ENCODE measurements around the gene RNF38. TPM values are rescaled to one million over a fixed set of nuclear protein-coding genes. Genes with fewer than 3 reads are reported as not detected.

The RNF38 gene
- total RNA-seq, 1 donor from 2014 or later, result 39.6 TPM

DNA sequence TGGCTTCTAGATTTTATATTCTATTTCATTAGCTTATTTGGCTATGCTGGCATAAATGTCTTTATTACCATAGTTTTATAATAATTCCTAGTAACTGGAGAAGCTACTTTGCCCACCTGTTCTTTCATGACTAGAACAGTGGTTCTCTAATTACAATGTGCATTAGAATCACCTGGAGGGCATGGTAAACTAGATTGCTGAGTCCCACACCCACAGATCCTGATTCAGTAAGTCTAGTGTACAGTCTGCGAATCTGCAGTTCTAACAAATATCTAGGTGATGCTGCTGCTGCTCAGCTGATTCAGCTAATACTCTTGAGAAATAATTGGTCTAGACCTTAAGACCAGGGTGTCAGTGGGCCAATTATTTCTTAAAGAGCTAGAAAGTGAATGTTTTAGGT, 35.5 kb downstream of the RNF38 start:
- H3K9me3 ChIP-seq (ENCODE audit: insufficient read depth, low read depth, low read length), result no peaks in the 10 kb centered on the region
- DNase-seq (ENCODE audit: low read depth) (no peak), FAIRE-seq (no peak)
- H3K27ac ChIP-seq (ENCODE audit: low read depth, low read length), result no peak overlapping the region
- Mint-ChIP-seq H3K9me3 (ENCODE audit: unreplicated experiment) (no peaks in the 10 kb centered on the region), H3K27me3 (ENCODE audit: low read depth, unreplicated experiment) (no peaks in the 10 kb centered on the region), H3K36me3 (ENCODE audit: low read depth, unreplicated experiment) (peaks cover 4% of the 10 kb centered on the region), H3K4me1 (ENCODE audit: low read depth, unreplicated experiment) (no peaks in the 10 kb centered on the region), H3K27ac (ENCODE audit: unreplicated experiment) (no peak overlapping the region), H3K4me3 (ENCODE audit: unreplicated experiment) (no peak overlapping the region)
- H3K4me2 ChIP-seq (ENCODE audit: low read length), result no peak overlapping the region
- H3K79me2 ChIP-seq (ENCODE audit: insufficient read depth, low read length), result peaks cover 6% of the 10 kb centered on the region
- peaks cover 19% of the 10 kb centered on the region for H3K36me3 ChIP-seq (ENCODE audit: insufficient read depth, low read length)
- H2AFZ ChIP-seq (ENCODE audit: low read depth, low read length), result no peak overlapping the region
- no peaks in the 10 kb centered on the region for H3K27me3 ChIP-seq (ENCODE audit: insufficient read depth, low read length)
- no peak overlapping the region for H3K4me3 ChIP-seq (ENCODE audit: insufficient read depth, low read depth, low read length)
- no peaks in the 10 kb centered on the region for H4K20me1 ChIP-seq (ENCODE audit: insufficient read depth, low read length)
- H3K9ac ChIP-seq (ENCODE audit: low read length), result no peak overlapping the region
- no peaks in the 10 kb centered on the region for H3K4me1 ChIP-seq (ENCODE audit: insufficient read depth, low read length)
- TF ChIP-seq EZH2 (IDR thresholded peaks at IDR 0.05; ENCODE audit: insufficient read depth, low read length), result no peak
- TF ChIP-seq, protein P1, sequence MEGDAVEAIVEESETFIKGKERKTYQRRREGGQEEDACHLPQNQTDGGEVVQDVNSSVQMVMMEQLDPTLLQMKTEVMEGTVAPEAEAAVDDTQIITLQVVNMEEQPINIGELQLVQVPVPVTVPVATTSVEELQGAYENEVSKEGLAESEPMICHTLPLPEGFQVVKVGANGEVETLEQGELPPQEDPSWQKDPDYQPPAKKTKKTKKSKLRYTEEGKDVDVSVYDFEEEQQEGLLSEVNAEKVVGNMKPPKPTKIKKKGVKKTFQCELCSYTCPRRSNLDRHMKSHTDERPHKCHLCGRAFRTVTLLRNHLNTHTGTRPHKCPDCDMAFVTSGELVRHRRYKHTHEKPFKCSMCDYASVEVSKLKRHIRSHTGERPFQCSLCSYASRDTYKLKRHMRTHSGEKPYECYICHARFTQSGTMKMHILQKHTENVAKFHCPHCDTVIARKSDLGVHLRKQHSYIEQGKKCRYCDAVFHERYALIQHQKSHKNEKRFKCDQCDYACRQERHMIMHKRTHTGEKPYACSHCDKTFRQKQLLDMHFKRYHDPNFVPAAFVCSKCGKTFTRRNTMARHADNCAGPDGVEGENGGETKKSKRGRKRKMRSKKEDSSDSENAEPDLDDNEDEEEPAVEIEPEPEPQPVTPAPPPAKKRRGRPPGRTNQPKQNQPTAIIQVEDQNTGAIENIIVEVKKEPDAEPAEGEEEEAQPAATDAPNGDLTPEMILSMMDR (IDR thresholded peaks at IDR 0.05; ENCODE audit: insufficient read depth, low read depth, low read length), result no peak

DNA sequence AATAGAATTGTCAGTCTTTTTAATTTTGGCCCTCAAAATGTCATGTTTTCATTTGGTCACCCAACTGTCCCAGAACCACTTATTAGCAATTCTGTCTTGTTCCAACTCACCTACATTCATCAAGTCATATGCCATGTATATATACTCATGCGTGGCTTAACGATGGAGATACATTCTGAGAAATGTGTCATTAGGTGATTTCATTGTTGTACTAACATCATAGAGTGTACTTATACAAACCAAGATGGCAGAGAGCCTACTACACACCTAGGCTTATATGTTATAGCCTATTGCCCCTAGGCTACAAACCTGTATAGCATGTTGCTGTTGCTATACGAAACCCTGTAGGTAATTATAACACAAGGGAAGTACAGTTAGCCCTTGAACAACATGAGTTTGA, 36.6 kb downstream of the RNF38 start:
- Histone ChIP-seq H3K27ac (ENCODE audit: low read depth, low read length) (no peak overlapping the region), H3K4me1 (ENCODE audit: insufficient read depth, low read length) (no peaks in the 10 kb centered on the region), H3K36me3 (ENCODE audit: insufficient read depth, low read length) (peaks cover 11% of the 10 kb centered on the region), H4K20me1 (ENCODE audit: insufficient read depth, low read length) (no peaks in the 10 kb centered on the region), H3K4me3 (ENCODE audit: insufficient read depth, low read depth, low read length) (no peak overlapping the region), H3K9me3 (ENCODE audit: insufficient read depth, low read depth, low read length) (no peaks in the 10 kb centered on the region), H3K9ac (ENCODE audit: low read length) (no peak overlapping the region), H2AFZ (ENCODE audit: low read depth, low read length) (no peak overlapping the region), H3K27me3 (ENCODE audit: insufficient read depth, low read length) (no peaks in the 10 kb centered on the region), H3K79me2 (ENCODE audit: insufficient read depth, low read length) (peaks cover 6% of the 10 kb centered on the region), H3K4me2 (ENCODE audit: low read length) (no peak overlapping the region)
- no peaks in the 10 kb centered on the region for H3K4me1 Mint-ChIP-seq (ENCODE audit: low read depth, unreplicated experiment)
- no peaks in the 10 kb centered on the region for H3K9me3 Mint-ChIP-seq (ENCODE audit: unreplicated experiment)
- H3K4me3 Mint-ChIP-seq (ENCODE audit: unreplicated experiment), result no peak overlapping the region
- H3K36me3 Mint-ChIP-seq (ENCODE audit: low read depth, unreplicated experiment), result peaks cover 9% of the 10 kb centered on the region
- no peak for TF ChIP-seq EZH2 (IDR thresholded peaks at IDR 0.05; ENCODE audit: insufficient read depth, low read length)
- TF ChIP-seq, protein P1 (IDR thresholded peaks at IDR 0.05; ENCODE audit: insufficient read depth, low read depth, low read length), result no peak
- no peaks in the 10 kb centered on the region for H3K27me3 Mint-ChIP-seq (ENCODE audit: low read depth, unreplicated experiment)
- no peak overlapping the region for H3K27ac Mint-ChIP-seq (ENCODE audit: unreplicated experiment)
- no peak for FAIRE-seq
- no peak for DNase-seq (ENCODE audit: low read depth)

DNA sequence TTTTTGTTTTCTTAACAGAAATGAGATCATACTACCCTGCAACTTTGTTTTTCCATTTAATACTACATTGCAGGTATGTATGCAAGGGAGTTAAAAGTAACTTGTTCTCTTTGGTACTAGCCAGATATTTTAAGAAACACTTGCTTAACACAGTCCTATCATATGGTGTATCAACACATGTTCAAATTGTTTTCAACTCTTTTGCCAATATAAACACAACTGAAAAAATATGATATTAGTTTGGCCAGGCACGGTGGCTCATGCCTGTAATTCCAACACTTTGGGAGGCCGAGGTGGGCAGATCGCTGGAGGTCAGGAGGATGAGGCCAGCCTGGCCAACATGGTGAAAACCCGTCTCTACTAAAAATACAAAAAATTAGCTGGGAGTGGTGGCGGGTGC, 41.6 kb downstream of the RNF38 start:
- Histone ChIP-seq H3K9ac (ENCODE audit: low read length) (no peak overlapping the region), H3K4me2 (ENCODE audit: low read length) (no peak overlapping the region), H3K4me1 (ENCODE audit: insufficient read depth, low read length) (no peaks in the 10 kb centered on the region), H3K9me3 (ENCODE audit: insufficient read depth, low read depth, low read length) (no peaks in the 10 kb centered on the region), H3K27me3 (ENCODE audit: insufficient read depth, low read length) (no peaks in the 10 kb centered on the region), H4K20me1 (ENCODE audit: insufficient read depth, low read length) (no peaks in the 10 kb centered on the region), H2AFZ (ENCODE audit: low read depth, low read length) (no peak overlapping the region), H3K4me3 (ENCODE audit: insufficient read depth, low read depth, low read length) (no peak overlapping the region), H3K79me2 (ENCODE audit: insufficient read depth, low read length) (no peaks in the 10 kb centered on the region), H3K27ac (ENCODE audit: low read depth, low read length) (no peak overlapping the region), H3K36me3 (ENCODE audit: insufficient read depth, low read length) (peaks cover 12% of the 10 kb centered on the region)
- DNase-seq (ENCODE audit: low read depth) (no peak), FAIRE-seq (no peak)
- no peaks in the 10 kb centered on the region for H3K27me3 Mint-ChIP-seq (ENCODE audit: low read depth, unreplicated experiment)
- TF ChIP-seq, protein P1 (IDR thresholded peaks at IDR 0.05; ENCODE audit: insufficient read depth, low read depth, low read length), result no peak
- TF ChIP-seq EZH2 (IDR thresholded peaks at IDR 0.05; ENCODE audit: insufficient read depth, low read length), result no peak
- H3K9me3 Mint-ChIP-seq (ENCODE audit: unreplicated experiment), result no peaks in the 10 kb centered on the region
- no peak overlapping the region for H3K4me3 Mint-ChIP-seq (ENCODE audit: unreplicated experiment)
- H3K27ac Mint-ChIP-seq (ENCODE audit: unreplicated experiment), result no peak overlapping the region
- peaks cover 13% of the 10 kb centered on the region for H3K36me3 Mint-ChIP-seq (ENCODE audit: low read depth, unreplicated experiment)
- peaks cover 3% of the 10 kb centered on the region for H3K4me1 Mint-ChIP-seq (ENCODE audit: low read depth, unreplicated experiment)
